ENCODE data around the gene BBS2. TPM values are rescaled to one million over a fixed set of nuclear protein-coding genes. Genes with fewer than 3 reads are reported as not detected.

The BBS2 gene
- total RNA-seq, 4 donors from 2014 or later: 44.1 to 209 (median 82.8) TPM

- Histone ChIP-seq H3K9me3 (no peaks in the 10 kb centered on the region), H3K36me3 (no peaks in the 10 kb centered on the region), H3K4me3 (no peak overlapping the region), H3K27ac (no peak overlapping the region), H3K4me1 (no peaks in the 10 kb centered on the region), H3K27me3 (no peaks in the 10 kb centered on the region)
- no peak for TF ChIP-seq POLR2A (IDR thresholded peaks at IDR 0.05)
- DNase-seq: no peak
- intact Hi-C loops (cut with DNase I; ENCODE audit: low total_unique reads): no loop called here
Measured at GRCh38 chr16:56470232-56470631, 49.6 kb downstream of the BBS2 start.

- no peak for DNase-seq
- no peaks in the 10 kb centered on the region for H3K36me3 ChIP-seq
- intact Hi-C loops (cut with DNase I; ENCODE audit: low total_unique reads): no loop called here
- H3K27ac ChIP-seq: no peak overlapping the region
- no peaks in the 10 kb centered on the region for H3K9me3 ChIP-seq
- no peaks in the 10 kb centered on the region for H3K27me3 ChIP-seq
- no peak overlapping the region for H3K4me3 ChIP-seq
- TF ChIP-seq POLR2A (IDR thresholded peaks at IDR 0.05): no peak
- no peaks in the 10 kb centered on the region for H3K4me1 ChIP-seq
Measured at GRCh38 chr16:56469748-56470147, 50.1 kb downstream of the BBS2 start.

- no peak for DNase-seq
- H3K4me1 ChIP-seq: no peaks in the 10 kb centered on the region
- no peak overlapping the region for H3K4me3 ChIP-seq
- no peak overlapping the region for H3K27ac ChIP-seq
- intact Hi-C loops (cut with DNase I; ENCODE audit: low total_unique reads): no loop called here
- H3K36me3 ChIP-seq: no peaks in the 10 kb centered on the region
- TF ChIP-seq POLR2A (IDR thresholded peaks at IDR 0.05) (no peak), CTCF (IDR thresholded peaks at IDR 0.05) (no peak)
- H3K27me3 ChIP-seq: no peaks in the 10 kb centered on the region
- H3K9me3 ChIP-seq: no peaks in the 10 kb centered on the region
Measured at GRCh38 chr16:56468800-56469199, 51.0 kb downstream of the BBS2 start.

GRCh38 chr16:56466344-56466743, 53.5 kb downstream of the BBS2 start:
- DNase-seq: no peak
- H3K27ac ChIP-seq: no peak overlapping the region
- TF ChIP-seq POLR2A (IDR thresholded peaks at IDR 0.05) (no peak), CTCF (IDR thresholded peaks at IDR 0.05) (no peak)
- H3K4me3 ChIP-seq: no peak overlapping the region
- H3K4me1 ChIP-seq: no peaks in the 10 kb centered on the region
- H3K9me3 ChIP-seq: no peaks in the 10 kb centered on the region
- H3K36me3 ChIP-seq: no peaks in the 10 kb centered on the region
- no peaks in the 10 kb centered on the region for H3K27me3 ChIP-seq
- intact Hi-C loops (cut with DNase I; ENCODE audit: low total_unique reads): no loop called here

GRCh38 chr16:56463153-56463552, 56.7 kb downstream of the BBS2 start:
- intact Hi-C loops (cut with DNase I; ENCODE audit: low total_unique reads): no loop called here
- H3K4me1 ChIP-seq: no peaks in the 10 kb centered on the region
- no peak overlapping the region for H3K27ac ChIP-seq
- H3K9me3 ChIP-seq: no peaks in the 10 kb centered on the region
- H3K4me3 ChIP-seq: no peak overlapping the region
- DNase-seq: no peak
- H3K27me3 ChIP-seq: no peaks in the 10 kb centered on the region
- no peaks in the 10 kb centered on the region for H3K36me3 ChIP-seq
- TF ChIP-seq POLR2A (IDR thresholded peaks at IDR 0.05) (no peak), CTCF (IDR thresholded peaks at IDR 0.05) (no peak)

- H3K4me1 ChIP-seq: no peaks in the 10 kb centered on the region
- H3K36me3 ChIP-seq: no peaks in the 10 kb centered on the region
Measured at GRCh38 chr16:56462064-56462796, 57.6 kb downstream of the BBS2 start.

More at GRCh38 chr16:56462064-56462796, 57.6 kb downstream of the BBS2 start:
- no peaks in the 10 kb centered on the region for H3K9me3 ChIP-seq
- no peak overlapping the region for H3K27ac ChIP-seq
- intact Hi-C loops (cut with DNase I; ENCODE audit: low total_unique reads): no loop called here
- H3K27me3 ChIP-seq: no peaks in the 10 kb centered on the region
- no peak for TF ChIP-seq CTCF (IDR thresholded peaks at IDR 0.05)
- TF ChIP-seq POLR2A (IDR thresholded peaks at IDR 0.05): no peak
- DNase-seq: no peak
- no peak overlapping the region for H3K4me3 ChIP-seq

Data from uterus (tissue), 4 donors.